HepG2 (cell line): ENCODE measurements around the gene RAPSN. TPM values are rescaled to one million over a fixed set of nuclear protein-coding genes. Genes with fewer than 3 reads are reported as not detected.

ENCODE experiments used
- ATAC-seq: fragments of 200-7000 bp; cut with Tn5 transposase; 3 replicates; pipeline ENCODE4 v1.9.1; 2020; ENCODE audit warnings: mild to moderate bottlenecking, moderate library complexity
- BruUV-seq: library from RNA; stranded (reverse); fragments of 400-500 nt; replicated peaks from 2 replicates; lab custom pipeline; 2021; lab: Mats Ljungman, UMichigan
- CTCF ChIA-PET: fragments of 300-600 bp; formaldehyde crosslinking; extraction: SDS; loops from one replicate; lab custom pipeline; 2021; ENCODE audit warnings: low total read pairs, inconsistent platforms, low intra/inter-chr PET ratio; lab: Yijun Ruan, JAX
- POLR2A ChIA-PET: fragments of 350-600 bp; sonication (Branson Sonifier 250); formaldehyde crosslinking; loops from one replicate; lab custom pipeline; 2020; ENCODE audit warnings: antibody characterized with exemption, inconsistent platforms; lab: Yijun Ruan, JAX
- DNase-seq: peaks from one replicate; pipeline ENCODE4 v3.0.0-alpha.2; 2015; ENCODE audit warnings: low spot score
- FAIRE-seq: peaks from 3 replicates; lab custom pipeline; 2011; peaks lifted over from hg19 to GRCh38; lab: Jason Lieb, UNC
- H2AFZ ChIP-seq: one replicate; pipeline ENCODE4 v1.6.1; 2011; ENCODE audit warnings: low read length, inconsistent platforms
- H3K27ac ChIP-seq: fragments of 300-600 bp; 3 replicates; pipeline ENCODE4 v1.8.0; 2011; ENCODE audit warnings: mixed run types, mild to moderate bottlenecking, mixed read lengths, low read length, inconsistent platforms; ENCODE audit not compliant: insufficient read depth; ENCODE audit errors: extremely low read length
- H3K27me3 ChIP-seq, 2 experiments: fragments of 200-600 bp in 1 of 2; 2 replicates in 1 of 2; 3 replicates in 1 of 2; pipeline versions ENCODE4 v1.6.0 to v1.8.0; 2011; ENCODE audit warnings: low read length in 2 of 2, mild to moderate bottlenecking in 2 of 2, moderate library complexity in 2 of 2, inconsistent platforms in 1 of 2; ENCODE audit not compliant: insufficient read depth in 2 of 2, control insufficient read depth in 1 of 2
- H3K36me3 ChIP-seq, 2 experiments: fragments of 200-600 bp in 1 of 2; replicated peaks in 1 of 2; 2 replicates in 1 of 2; 3 replicates in 1 of 2; pipeline versions ENCODE4 v1.5.1 to v1.8.0; 2011; ENCODE audit warnings: low read length in 2 of 2, inconsistent platforms in 1 of 2; ENCODE audit not compliant: insufficient read depth in 2 of 2, control insufficient read depth in 1 of 2
- H3K4me1 ChIP-seq: 2 replicates; pipeline ENCODE4 v1.5.1; 2012; ENCODE audit warnings: low read length, inconsistent platforms; ENCODE audit not compliant: insufficient read depth
- H3K4me2 ChIP-seq: 2 replicates; pipeline ENCODE4 v1.6.0; 2011; ENCODE audit warnings: low read depth, low read length, inconsistent platforms
- H3K4me3 ChIP-seq, 3 experiments: fragments of 200-600 bp in 1 of 3; sonication (generic), shearing (Covaris generic) in 1 of 3; replicated peaks in 1 of 3; 2 replicates each; pipeline ENCODE4 v1.5.1; 2011 to 2016; ENCODE audit warnings: low read length in 3 of 3, inconsistent platforms in 2 of 3, low read depth in 2 of 3, mild to moderate bottlenecking in 2 of 3, control low read depth in 1 of 3, mixed read lengths in 1 of 3; ENCODE audit not compliant: insufficient read depth in 1 of 3
- H3K79me2 ChIP-seq: one replicate; pipeline ENCODE4 v1.6.1; 2011; ENCODE audit warnings: low read length, inconsistent platforms; ENCODE audit not compliant: insufficient read depth
- H3K9ac ChIP-seq: 2 replicates; pipeline ENCODE4 v1.6.0; 2011; ENCODE audit warnings: mild to moderate bottlenecking, low read depth, low read length, inconsistent platforms; ENCODE audit not compliant: insufficient read depth
- H3K9me3 ChIP-seq: 2 replicates; pipeline ENCODE4 v1.5.1; 2012; ENCODE audit warnings: mild to moderate bottlenecking, low read length
- H4K20me1 ChIP-seq: 2 replicates; pipeline ENCODE4 v1.6.0; 2011; ENCODE audit warnings: inconsistent platforms, mild to moderate bottlenecking, low read length, moderate library complexity; ENCODE audit not compliant: insufficient read depth
- CENPX ChIP-seq: sonication (generic); formaldehyde crosslinking; IDR thresholded peaks from 2 replicates; pipeline ENCODE4 v1.9.0; 2021; ENCODE audit warnings: mild to moderate bottlenecking, missing genetic modification reagents, moderate library complexity
- KLF11 ChIP-seq: IDR thresholded peaks from 2 replicates; pipeline ENCODE4 v1.6.1; 2016; ENCODE audit warnings: missing compliant biosample characterization
- KLF15 ChIP-seq: sonication (generic); formaldehyde crosslinking; IDR thresholded peaks from 2 replicates; pipeline ENCODE4 v1.8.1; 2023; ENCODE audit warnings: borderline replicate concordance, mild to moderate bottlenecking, inconsistent platforms, missing genetic modification reagents, mixed read lengths
- MBD4 ChIP-seq: IDR thresholded peaks from 2 replicates; pipeline ENCODE4 v1.6.1; 2012; ENCODE audit warnings: low read length, inconsistent platforms, borderline replicate concordance
- SNAPC2 ChIP-seq: sonication (generic); formaldehyde crosslinking; IDR thresholded peaks from 2 replicates; pipeline ENCODE4 v1.8.1; 2022; ENCODE audit warnings: mild to moderate bottlenecking, missing genetic modification reagents
- SSRP1 ChIP-seq: IDR thresholded peaks from 2 replicates; pipeline ENCODE4 v1.6.1; 2016; ENCODE audit warnings: control low read depth
- ZNF768 ChIP-seq: sonication (generic); formaldehyde crosslinking; IDR thresholded peaks from 2 replicates; pipeline ENCODE4 v1.4.0; 2020; ENCODE audit warnings: missing genetic modification reagents
- ZSCAN31 ChIP-seq: sonication (generic); formaldehyde crosslinking; IDR thresholded peaks from 2 replicates; pipeline ENCODE4 v1.5.0; 2020; ENCODE audit warnings: low read depth, mild to moderate bottlenecking, missing genetic modification reagents
- WGBS: methylation state at CpG from one replicate; pipeline ENCODE4 v1.1.6; 2017; ENCODE audit warnings: low lambda C conversion rate; 5-methylcytosine and 5-hydroxymethylcytosine counted together
- in situ Hi-C: cut with HindIII; loops from 2 replicates; pipeline ENCODE4 v1.10.0; 2017; ENCODE audit warnings: low pct_unique_long_range_greater_than_20kb; ENCODE audit not compliant: extremely low pct_ligation_motif_present
- intact Hi-C: fragments of 100-400 bp; cut with micrococcal nuclease; formaldehyde crosslinking; loops from one replicate; pipeline ENCODE4 v1.10.0; 2022; ENCODE audit not compliant: unreplicated experiment
- polyA plus RNA-seq, 8 experiments: library from polyadenylated mRNA; depleted of rRNA in 3 of 8; stranded (reverse) in 7 of 8; unstranded in 1 of 8; fragments of >200 nt; fragmentation: Illumina TruSeq in 4 of 8; extraction: Trizol in 4 of 8; gene quantifications; 2 replicates each; pipeline versions ENCODE4 v1.2.1 to v1.2.3, GENCODE V29; 2011 to 2016; ENCODE audit warnings: low read depth in 4 of 8, missing spikeins in 1 of 8, mixed read lengths in 1 of 8; ENCODE audit not compliant: insufficient read depth in 1 of 8
- total RNA-seq, 5 experiments: library from RNA; depleted of rRNA; stranded (reverse); fragments of >200 nt; fragmentation: Illumina TruSeq; extraction: Trizol; gene quantifications; 2 replicates each; pipeline ENCODE4 v1.2.3, GENCODE V29; 2016; ENCODE audit warnings: low read depth in 1 of 5
- TF ChIP-seq, protein P1 (sequence below): sonication (generic); formaldehyde crosslinking; IDR thresholded peaks from 2 replicates; pipeline ENCODE4 v1.4.0; 2020; ENCODE audit warnings: missing genetic modification reagents
- TF ChIP-seq, protein P2 (sequence below): sonication (generic); formaldehyde crosslinking; IDR thresholded peaks from 2 replicates; pipeline ENCODE4 v1.4.0; 2020; ENCODE audit warnings: missing genetic modification reagents

RAPSN gene
- total and polyA plus RNA-seq, 2 of the 13 experiments (the other 11 are each of a cell fraction or from before 2014, with no cell fraction given), result 0.15 to 1.2 TPM

- Histone ChIP-seq H3K9ac (no peak overlapping the region), H3K4me1 (peaks cover 26% of the 10 kb centered on the region), H3K9me3 (no peaks in the 10 kb centered on the region), H4K20me1 (no peaks in the 10 kb centered on the region), H3K27me3 (no peaks in the 10 kb centered on the region; a peak in 1 of 5 replicates), H3K79me2 (peaks cover 9% of the 10 kb centered on the region), H3K36me3 (peaks cover 0 to 7% of the 10 kb centered on the region in 2 experiments; a peak in 3 of 5 replicates), H2AFZ (no peak overlapping the region), H3K27ac (no peak overlapping the region), H3K4me2 (no peak overlapping the region), H3K4me3 (0 out of 6 replicates have a peak overlapping the region, but pooled peaks of 1 of the 3 experiments have one; percentile 91)
- BruUV-seq, result no TSS peak
- no peak for ATAC-seq
- in situ Hi-C loops, result no loop called here
- WGBS, result 89% methylated on average over 8 of the region's 12 CpGs
- no peak for FAIRE-seq
- TF ChIP-seq ZNF768, result peak; percentile 91
- no peak for TF ChIP-seq SSRP1 (CRISPR knock-in tag)
- POLR2A ChIA-PET, result interaction anchor here (1.2 to 4.9 kb wide), 2 partner anchors 16 to 26 kb away, joined by 3 to 33 read pairs; partner anchors contain the start of gene PSMC3
- intact Hi-C loops, result no loop called here
- CTCF ChIA-PET, result no interaction called here
- DNase-seq, result no peak
Observed at GRCh38 chr11:47410370-47411264, 38.3 kb downstream of the RAPSN start.

DNA sequence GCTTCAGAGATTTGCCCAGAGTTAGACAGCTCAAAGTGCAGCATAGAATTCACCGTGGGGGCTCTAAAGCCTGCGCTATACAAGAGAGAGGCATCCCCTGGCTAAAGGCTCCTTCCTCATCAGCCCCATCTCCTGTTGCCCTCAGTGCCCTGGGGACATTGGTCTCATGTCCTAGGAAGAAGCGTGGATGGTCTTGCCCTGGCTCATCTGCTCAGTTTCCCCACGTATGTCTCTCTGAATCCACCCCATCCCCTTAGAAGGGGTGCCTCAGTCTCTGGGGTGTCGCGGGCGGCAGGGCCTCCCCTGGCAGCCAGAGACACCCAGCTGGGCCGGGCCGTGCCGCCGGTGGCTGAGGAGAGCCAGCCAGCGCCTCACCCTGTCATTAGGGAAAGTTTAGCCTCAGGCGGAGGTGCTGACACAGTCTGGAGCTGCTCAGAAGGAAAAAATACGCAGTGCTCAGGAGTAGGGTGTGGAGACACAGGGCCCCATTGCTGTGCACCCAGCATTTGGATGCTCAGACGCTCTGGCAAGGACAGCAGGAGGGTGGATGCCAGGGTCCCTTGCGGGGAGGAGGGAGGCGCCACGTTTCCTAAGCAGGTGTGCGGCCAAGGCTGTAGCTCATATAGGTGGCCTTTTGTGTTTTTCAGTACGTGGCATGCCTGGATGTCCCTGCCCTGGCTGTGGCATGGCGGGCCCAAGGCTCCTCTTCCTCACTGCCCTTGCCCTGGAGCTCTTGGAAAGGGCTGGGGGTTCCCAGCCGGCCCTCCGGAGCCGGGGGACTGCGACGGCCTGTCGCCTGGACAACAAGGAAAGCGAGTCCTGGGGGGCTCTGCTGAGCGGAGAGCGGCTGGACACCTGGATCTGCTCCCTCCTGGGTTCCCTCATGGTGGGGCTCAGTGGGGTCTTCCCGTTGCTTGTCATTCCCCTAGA lies 39.2 kb downstream of the RAPSN start:
- in situ Hi-C loops, result loop anchor here (5.0 kb wide), 1 partner anchor 37 kb away; no protein-coding TSS in a partner anchor
- CTCF ChIA-PET, result no interaction called here
- intact Hi-C loops, result loop anchor here (2.0 kb wide), 1 partner anchor 17 kb away; the partner anchor contains the start of gene PSMC3
- no peak for TF ChIP-seq MBD4
- TF ChIP-seq CENPX, result no peak
- no peak for TF ChIP-seq KLF11
- 0 out of 2 replicates have a peak, but pooled peaks have one; percentile 31 for TF ChIP-seq ZSCAN31 (CRISPR knock-in tag)
- TF ChIP-seq SNAPC2 (CRISPR knock-in tag), result no peak
- TF ChIP-seq, protein P1, sequence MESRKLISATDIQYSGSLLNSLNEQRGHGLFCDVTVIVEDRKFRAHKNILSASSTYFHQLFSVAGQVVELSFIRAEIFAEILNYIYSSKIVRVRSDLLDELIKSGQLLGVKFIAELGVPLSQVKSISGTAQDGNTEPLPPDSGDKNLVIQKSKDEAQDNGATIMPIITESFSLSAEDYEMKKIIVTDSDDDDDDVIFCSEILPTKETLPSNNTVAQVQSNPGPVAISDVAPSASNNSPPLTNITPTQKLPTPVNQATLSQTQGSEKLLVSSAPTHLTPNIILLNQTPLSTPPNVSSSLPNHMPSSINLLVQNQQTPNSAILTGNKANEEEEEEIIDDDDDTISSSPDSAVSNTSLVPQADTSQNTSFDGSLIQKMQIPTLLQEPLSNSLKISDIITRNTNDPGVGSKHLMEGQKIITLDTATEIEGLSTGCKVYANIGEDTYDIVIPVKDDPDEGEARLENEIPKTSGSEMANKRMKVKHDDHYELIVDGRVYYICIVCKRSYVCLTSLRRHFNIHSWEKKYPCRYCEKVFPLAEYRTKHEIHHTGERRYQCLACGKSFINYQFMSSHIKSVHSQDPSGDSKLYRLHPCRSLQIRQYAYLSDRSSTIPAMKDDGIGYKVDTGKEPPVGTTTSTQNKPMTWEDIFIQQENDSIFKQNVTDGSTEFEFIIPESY (CRISPR knock-in tag), result peak; percentile 76
- no peak for TF ChIP-seq KLF15 (CRISPR knock-in tag)
- TF ChIP-seq, protein P2, sequence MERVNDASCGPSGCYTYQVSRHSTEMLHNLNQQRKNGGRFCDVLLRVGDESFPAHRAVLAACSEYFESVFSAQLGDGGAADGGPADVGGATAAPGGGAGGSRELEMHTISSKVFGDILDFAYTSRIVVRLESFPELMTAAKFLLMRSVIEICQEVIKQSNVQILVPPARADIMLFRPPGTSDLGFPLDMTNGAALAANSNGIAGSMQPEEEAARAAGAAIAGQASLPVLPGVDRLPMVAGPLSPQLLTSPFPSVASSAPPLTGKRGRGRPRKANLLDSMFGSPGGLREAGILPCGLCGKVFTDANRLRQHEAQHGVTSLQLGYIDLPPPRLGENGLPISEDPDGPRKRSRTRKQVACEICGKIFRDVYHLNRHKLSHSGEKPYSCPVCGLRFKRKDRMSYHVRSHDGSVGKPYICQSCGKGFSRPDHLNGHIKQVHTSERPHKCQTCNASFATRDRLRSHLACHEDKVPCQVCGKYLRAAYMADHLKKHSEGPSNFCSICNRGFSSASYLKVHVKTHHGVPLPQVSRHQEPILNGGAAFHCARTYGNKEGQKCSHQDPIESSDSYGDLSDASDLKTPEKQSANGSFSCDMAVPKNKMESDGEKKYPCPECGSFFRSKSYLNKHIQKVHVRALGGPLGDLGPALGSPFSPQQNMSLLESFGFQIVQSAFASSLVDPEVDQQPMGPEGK (CRISPR knock-in tag), result 0 out of 2 replicates have a peak, but pooled peaks have one; percentile 32

More for the DNA sequence above, 39.2 kb downstream of the RAPSN start:
- H3K4me1 ChIP-seq, result peaks cover 34% of the 10 kb centered on the region
- no peaks in the 10 kb centered on the region for H4K20me1 ChIP-seq
- FAIRE-seq (no peak), ATAC-seq (no peak), DNase-seq (no peak)
- POLR2A ChIA-PET, result interaction anchor here (1.7 to 4.9 kb wide), 2 partner anchors 17 to 25 kb away, joined by 6 to 33 read pairs; partner anchors contain the start of gene PSMC3
- H3K9me3 ChIP-seq, result no peaks in the 10 kb centered on the region
- H3K27me3 ChIP-seq, result no peaks in the 10 kb centered on the region; a peak in 1 of 5 replicates
- peak overlapping the region; percentile 68 to 91 (median 79) for H3K4me3 ChIP-seq
- H3K4me2 ChIP-seq, result peak overlapping the region; percentile 89
- H3K9ac ChIP-seq, result peak overlapping the region; percentile 80
- peaks cover 0 to 7% of the 10 kb centered on the region in 2 experiments; a peak in 3 of 5 replicates for H3K36me3 ChIP-seq
- no peak overlapping the region for H2AFZ ChIP-seq
- peaks cover 9% of the 10 kb centered on the region for H3K79me2 ChIP-seq
- WGBS, result 81% methylated on average over 27 of the region's 31 CpGs
- no peak overlapping the region for H3K27ac ChIP-seq
- BruUV-seq, result no TSS peak
